Measurements from ENCODE around the gene GRIA3. TPM values are rescaled to one million over a fixed set of nuclear protein-coding genes. Genes with fewer than 3 reads are reported as not detected.
A peak's percentile ranks its signal among the peaks of the same experiment; 100 is the strongest.

Gene GRIA3
- total RNA-seq, 1 experiment from 2014 or later, result 3.8 TPM

DNA sequence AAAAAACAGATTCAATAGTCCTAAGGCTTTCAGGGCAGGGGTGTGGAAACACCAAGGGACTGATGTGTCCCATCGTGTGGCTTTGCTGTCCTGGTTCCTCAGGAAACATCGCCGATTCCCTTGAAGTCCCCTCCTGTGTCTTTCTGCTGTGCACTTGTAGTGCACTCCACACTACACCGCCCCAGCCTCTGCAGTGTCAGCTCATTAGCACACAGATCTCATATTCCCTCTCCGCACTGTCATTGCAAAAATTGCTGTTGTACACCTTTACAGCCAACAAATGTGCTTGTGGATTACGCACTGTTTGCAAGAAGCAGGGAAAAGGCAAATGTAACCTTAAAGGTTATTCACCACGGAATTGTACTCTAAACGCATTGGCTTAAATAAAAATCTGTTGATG, 5.3 kb downstream of the GRIA3 start (continued):
- no peak for TF ChIP-seq NR3C1 (CRISPR knock-in tag; conservative IDR thresholded peaks at IDR 0.05; ENCODE audit: low read depth)
- TF ChIP-seq, protein P1, sequence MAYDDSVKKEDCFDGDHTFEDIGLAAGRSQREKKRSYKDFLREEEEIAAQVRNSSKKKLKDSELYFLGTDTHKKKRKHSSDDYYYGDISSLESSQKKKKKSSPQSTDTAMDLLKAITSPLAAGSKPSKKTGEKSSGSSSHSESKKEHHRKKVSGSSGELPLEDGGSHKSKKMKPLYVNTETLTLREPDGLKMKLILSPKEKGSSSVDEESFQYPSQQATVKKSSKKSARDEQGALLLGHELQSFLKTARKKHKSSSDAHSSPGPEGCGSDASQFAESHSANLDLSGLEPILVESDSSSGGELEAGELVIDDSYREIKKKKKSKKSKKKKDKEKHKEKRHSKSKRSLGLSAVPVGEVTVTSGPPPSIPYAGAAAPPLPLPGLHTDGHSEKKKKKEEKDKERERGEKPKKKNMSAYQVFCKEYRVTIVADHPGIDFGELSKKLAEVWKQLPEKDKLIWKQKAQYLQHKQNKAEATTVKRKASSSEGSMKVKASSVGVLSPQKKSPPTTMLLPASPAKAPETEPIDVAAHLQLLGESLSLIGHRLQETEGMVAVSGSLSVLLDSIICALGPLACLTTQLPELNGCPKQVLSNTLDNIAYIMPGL (CRISPR knock-in tag; IDR thresholded peaks at IDR 0.05), result no peak

DNA sequence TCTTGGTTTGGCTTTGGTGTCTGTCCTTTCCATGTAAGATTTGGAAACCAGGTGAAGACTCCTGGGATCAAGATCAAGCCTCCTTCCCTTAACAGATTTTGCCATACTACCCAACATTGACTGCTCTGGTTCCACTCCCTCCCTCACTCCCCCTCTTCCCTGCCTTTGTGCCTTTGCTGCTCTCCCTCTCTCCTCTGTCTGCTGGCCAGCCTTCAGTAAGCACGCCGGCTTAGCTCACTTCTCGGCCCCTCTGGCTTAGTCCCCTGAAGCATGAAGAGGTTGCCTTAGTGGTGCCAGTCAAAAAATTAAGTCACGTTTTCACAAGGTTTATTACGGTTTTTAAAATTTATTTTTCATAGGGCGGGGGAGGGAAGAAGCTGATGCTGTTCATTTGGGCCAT, 6.0 kb downstream of the GRIA3 start:
- H3K27ac Mint-ChIP-seq, result no peak overlapping the region
- ChIA-PET POLR2A (no interaction called here), CTCF (interaction anchor here (1.6 kb wide), 1 partner anchor 12 kb away, joined by 7 read pairs; no protein-coding TSS in a partner anchor)
- ATAC-seq (peak; percentile 76), DNase-seq (ENCODE audit: low spot score) (no peak)
- H3K4me3 Mint-ChIP-seq, result no peak overlapping the region
- H3K27me3 Mint-ChIP-seq (ENCODE audit: low read depth), result peaks cover 34% of the 10 kb centered on the region
- no peaks in the 10 kb centered on the region for H3K36me3 Mint-ChIP-seq
- TF ChIP-seq SOX15 (CRISPR knock-in tag; IDR thresholded peaks at IDR 0.05) (no peak), NR1H2 (CRISPR knock-in tag; IDR thresholded peaks at IDR 0.05) (no peak), ESRRA (CRISPR knock-in tag; IDR thresholded peaks at IDR 0.05; ENCODE audit: borderline replicate concordance) (no peak), OVOL2 (CRISPR knock-in tag; IDR thresholded peaks at IDR 0.05; ENCODE audit: borderline replicate concordance) (no peak), CBFB (CRISPR knock-in tag; IDR thresholded peaks at IDR 0.05; ENCODE audit: low read depth) (no peak), TEAD1 (CRISPR knock-in tag; IDR thresholded peaks at IDR 0.05) (no peak)
- TF ChIP-seq, protein P2, sequence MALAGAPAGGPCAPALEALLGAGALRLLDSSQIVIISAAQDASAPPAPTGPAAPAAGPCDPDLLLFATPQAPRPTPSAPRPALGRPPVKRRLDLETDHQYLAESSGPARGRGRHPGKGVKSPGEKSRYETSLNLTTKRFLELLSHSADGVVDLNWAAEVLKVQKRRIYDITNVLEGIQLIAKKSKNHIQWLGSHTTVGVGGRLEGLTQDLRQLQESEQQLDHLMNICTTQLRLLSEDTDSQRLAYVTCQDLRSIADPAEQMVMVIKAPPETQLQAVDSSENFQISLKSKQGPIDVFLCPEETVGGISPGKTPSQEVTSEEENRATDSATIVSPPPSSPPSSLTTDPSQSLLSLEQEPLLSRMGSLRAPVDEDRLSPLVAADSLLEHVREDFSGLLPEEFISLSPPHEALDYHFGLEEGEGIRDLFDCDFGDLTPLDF (CRISPR knock-in tag; IDR thresholded peaks at IDR 0.05), result no peak
- TF ChIP-seq, protein P3, sequence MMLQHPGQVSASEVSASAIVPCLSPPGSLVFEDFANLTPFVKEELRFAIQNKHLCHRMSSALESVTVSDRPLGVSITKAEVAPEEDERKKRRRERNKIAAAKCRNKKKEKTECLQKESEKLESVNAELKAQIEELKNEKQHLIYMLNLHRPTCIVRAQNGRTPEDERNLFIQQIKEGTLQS (CRISPR knock-in tag; conservative IDR thresholded peaks at IDR 0.05), result no peak
- peaks cover 33% of the 10 kb centered on the region for H3K4me1 Mint-ChIP-seq
- no peaks in the 10 kb centered on the region for H3K9me3 Mint-ChIP-seq

DNA sequence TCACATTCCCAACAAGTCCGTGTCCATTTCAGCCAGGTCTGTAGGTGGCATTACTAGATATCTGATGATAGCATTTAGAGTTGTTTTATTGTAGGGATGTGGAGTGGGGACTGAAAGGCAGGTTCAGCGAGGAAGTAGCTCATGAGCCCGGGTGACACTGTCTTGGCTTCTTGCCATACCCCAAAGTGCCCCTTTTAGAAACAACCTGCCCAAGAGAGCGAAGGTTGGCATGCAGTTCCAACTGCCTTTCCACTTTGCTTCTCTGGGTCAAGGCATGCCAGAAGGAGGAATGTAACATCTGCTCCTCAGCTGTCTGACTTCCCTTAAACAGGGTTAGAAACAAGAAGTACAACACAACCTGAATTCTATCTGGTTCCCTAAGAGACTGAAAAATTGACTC, 9.0 kb downstream of the GRIA3 start:
- ChIA-PET POLR2A (interaction anchor here (1.5 kb wide), 1 partner anchor 9 kb away, joined by 4 read pairs; the partner anchor contains the start of gene GRIA3), CTCF (no interaction called here)
- H3K4me1 Mint-ChIP-seq, result peaks cover 23% of the 10 kb centered on the region
- DNase-seq (ENCODE audit: low spot score) (no peak), ATAC-seq (no peak)
- H3K27me3 Mint-ChIP-seq (ENCODE audit: low read depth), result peaks cover 6% of the 10 kb centered on the region; the same call in 1 of the 2 replicates
- no peaks in the 10 kb centered on the region for H3K9me3 Mint-ChIP-seq
- H3K36me3 Mint-ChIP-seq, result no peaks in the 10 kb centered on the region
- TF ChIP-seq, protein P4, sequence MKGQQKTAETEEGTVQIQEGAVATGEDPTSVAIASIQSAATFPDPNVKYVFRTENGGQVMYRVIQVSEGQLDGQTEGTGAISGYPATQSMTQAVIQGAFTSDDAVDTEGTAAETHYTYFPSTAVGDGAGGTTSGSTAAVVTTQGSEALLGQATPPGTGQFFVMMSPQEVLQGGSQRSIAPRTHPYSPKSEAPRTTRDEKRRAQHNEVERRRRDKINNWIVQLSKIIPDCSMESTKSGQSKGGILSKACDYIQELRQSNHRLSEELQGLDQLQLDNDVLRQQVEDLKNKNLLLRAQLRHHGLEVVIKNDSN (CRISPR knock-in tag; IDR thresholded peaks at IDR 0.05), result no peak
- TF ChIP-seq ZNF232 (CRISPR knock-in tag; IDR thresholded peaks at IDR 0.05) (no peak), HMGA2 (CRISPR knock-in tag; IDR thresholded peaks at IDR 0.05) (no peak)
- H3K27ac Mint-ChIP-seq, result no peak overlapping the region
- H3K4me3 Mint-ChIP-seq, result no peak overlapping the region

DNA sequence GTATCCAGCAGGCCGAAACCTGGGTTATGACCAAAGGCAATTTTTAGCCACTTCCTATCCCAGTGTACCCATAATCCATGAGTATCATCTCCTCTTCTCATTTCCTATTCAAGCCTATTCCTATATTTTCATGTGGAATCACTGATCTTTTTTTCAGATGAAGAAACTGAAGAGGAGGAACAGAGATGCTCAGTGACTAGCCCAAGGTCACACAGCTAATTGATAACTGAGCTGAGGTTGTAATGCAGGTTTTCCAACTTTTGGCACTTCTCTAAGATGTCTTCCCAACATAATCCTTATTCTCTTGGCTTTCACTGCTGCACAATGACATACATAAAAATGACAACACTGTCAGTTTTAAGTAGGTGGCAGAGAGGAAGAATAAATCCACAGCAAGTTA, 15.3 kb downstream of the GRIA3 start:
- H3K9me3 Mint-ChIP-seq, result no peaks in the 10 kb centered on the region
- CTCF ChIA-PET, result no interaction called here
- no peaks in the 10 kb centered on the region for H3K36me3 Mint-ChIP-seq
- H3K4me3 Mint-ChIP-seq, result no peak overlapping the region
- POLR2A ChIA-PET, result no interaction called here
- no peaks in the 10 kb centered on the region for H3K27me3 Mint-ChIP-seq (ENCODE audit: low read depth)
- H3K4me1 Mint-ChIP-seq, result peaks cover 4% of the 10 kb centered on the region; the same call in 1 of the 2 replicates
- TF ChIP-seq NR3C1 (CRISPR knock-in tag; conservative IDR thresholded peaks at IDR 0.05; ENCODE audit: low read depth) (no peak), TEAD1 (CRISPR knock-in tag; IDR thresholded peaks at IDR 0.05) (no peak), NFATC4 (CRISPR knock-in tag; IDR thresholded peaks at IDR 0.05) (no peak), CBFB (CRISPR knock-in tag; IDR thresholded peaks at IDR 0.05; ENCODE audit: low read depth) (no peak), ZNF121 (CRISPR knock-in tag; IDR thresholded peaks at IDR 0.05) (no peak), TP53 (CRISPR knock-in tag; IDR thresholded peaks at IDR 0.05) (no peak), JUN (CRISPR knock-in tag; IDR thresholded peaks at IDR 0.05) (no peak), ZNF317 (CRISPR knock-in tag; IDR thresholded peaks at IDR 0.05; ENCODE audit: borderline replicate concordance, low read depth) (no peak), ZNF416 (CRISPR knock-in tag; IDR thresholded peaks at IDR 0.05) (no peak), RORB (CRISPR knock-in tag; IDR thresholded peaks at IDR 0.05) (no peak)
- TF ChIP-seq, protein P5, sequence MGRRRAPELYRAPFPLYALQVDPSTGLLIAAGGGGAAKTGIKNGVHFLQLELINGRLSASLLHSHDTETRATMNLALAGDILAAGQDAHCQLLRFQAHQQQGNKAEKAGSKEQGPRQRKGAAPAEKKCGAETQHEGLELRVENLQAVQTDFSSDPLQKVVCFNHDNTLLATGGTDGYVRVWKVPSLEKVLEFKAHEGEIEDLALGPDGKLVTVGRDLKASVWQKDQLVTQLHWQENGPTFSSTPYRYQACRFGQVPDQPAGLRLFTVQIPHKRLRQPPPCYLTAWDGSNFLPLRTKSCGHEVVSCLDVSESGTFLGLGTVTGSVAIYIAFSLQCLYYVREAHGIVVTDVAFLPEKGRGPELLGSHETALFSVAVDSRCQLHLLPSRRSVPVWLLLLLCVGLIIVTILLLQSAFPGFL (CRISPR knock-in tag; IDR thresholded peaks at IDR 0.05; ENCODE audit: borderline replicate concordance), result no peak
- TF ChIP-seq, protein P6, sequence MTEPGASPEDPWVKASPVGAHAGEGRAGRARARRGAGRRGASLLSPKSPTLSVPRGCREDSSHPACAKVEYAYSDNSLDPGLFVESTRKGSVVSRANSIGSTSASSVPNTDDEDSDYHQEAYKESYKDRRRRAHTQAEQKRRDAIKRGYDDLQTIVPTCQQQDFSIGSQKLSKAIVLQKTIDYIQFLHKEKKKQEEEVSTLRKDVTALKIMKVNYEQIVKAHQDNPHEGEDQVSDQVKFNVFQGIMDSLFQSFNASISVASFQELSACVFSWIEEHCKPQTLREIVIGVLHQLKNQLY (CRISPR knock-in tag; IDR thresholded peaks at IDR 0.05), result no peak
- TF ChIP-seq, protein P7, sequence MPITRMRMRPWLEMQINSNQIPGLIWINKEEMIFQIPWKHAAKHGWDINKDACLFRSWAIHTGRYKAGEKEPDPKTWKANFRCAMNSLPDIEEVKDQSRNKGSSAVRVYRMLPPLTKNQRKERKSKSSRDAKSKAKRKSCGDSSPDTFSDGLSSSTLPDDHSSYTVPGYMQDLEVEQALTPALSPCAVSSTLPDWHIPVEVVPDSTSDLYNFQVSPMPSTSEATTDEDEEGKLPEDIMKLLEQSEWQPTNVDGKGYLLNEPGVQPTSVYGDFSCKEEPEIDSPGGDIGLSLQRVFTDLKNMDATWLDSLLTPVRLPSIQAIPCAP (CRISPR knock-in tag; IDR thresholded peaks at IDR 0.05), result no peak
- H3K27ac Mint-ChIP-seq, result no peak overlapping the region
- DNase-seq (ENCODE audit: low spot score) (no peak), ATAC-seq (no peak)
